Measurements from ENCODE around the gene CLEC4F. TPM values are rescaled to one million over a fixed set of nuclear protein-coding genes. Genes with fewer than 3 reads are reported as not detected.

Gene CLEC4F
- polyA plus RNA-seq, 1 donor (not counting 4 experiments of a cell fraction or from before 2014, with no cell fraction given): not detected

DNA sequence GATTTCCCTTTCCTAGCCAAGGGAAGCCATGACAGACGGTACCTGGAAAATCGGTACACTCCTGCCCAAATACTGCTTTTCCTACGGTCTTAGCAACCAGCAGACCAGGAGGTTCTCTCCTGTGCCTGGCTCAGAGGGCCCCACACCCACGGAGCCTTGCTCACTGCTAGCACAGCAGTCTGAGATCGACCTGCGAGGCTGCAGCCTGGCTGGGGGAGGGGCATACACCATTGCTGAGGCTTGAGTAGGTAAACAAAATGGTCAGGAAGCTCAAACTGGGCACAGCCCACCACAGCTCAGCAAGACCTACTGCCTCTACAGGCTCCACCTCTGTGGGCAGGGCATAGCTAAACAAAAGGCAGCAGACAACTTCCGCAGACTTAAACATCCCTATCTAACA, 22.0 kb upstream of the CLEC4F start:
- peaks cover 4% of the 10 kb centered on the region for H3K27me3 ChIP-seq (ENCODE audit: control insufficient read depth, extremely low read depth, insufficient read depth, low read length)
- dilution Hi-C loops (cut with MboI; ENCODE audit: extremely low pct_ligation_motif_present, low sequenced_read_pairs): no loop called here
- no peak for FAIRE-seq

DNA sequence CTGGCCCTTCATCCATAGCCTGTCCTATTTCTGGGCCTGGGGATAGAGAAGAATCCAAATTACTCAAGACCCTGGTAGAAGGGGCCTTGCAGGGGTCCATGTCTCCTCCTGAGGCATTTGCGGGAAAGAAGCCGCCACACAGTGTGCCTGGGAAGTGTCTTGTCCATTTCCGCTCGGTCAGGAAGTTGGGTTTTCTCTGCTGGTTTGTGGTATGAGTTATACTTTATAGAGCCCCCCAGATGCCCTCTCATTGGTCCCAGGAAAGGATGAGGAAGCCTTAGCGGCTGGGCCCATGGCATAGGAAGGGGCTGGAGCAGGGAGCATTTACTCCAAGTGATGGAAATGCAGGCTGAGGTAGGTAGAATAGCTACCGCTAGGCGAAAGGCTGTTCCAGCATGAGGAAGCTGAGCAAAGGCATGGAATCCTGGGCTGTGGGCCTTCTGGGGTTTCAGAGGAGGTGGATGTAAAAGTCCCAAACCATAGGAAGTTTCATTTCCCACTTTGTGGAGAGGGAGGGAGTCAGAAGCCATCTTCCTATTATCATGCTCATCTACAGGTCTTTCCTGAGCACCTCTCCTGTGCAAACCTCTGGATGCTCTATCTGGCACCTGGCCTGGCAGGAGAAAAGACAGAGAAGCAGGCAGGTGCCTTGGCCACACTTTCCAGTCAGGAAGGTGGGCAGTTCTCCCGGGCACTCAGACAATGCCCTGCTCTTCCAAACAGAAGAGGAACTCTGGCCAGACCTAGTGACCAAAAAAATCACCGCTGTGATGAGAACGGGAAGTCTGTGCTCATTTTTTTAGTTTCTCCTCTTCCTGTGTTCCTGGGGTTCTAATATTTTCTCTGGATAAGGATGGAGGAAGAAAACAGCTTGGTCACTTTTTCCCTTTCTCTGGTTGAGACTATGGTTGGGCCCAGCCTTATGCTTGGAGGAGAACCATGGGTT, 17.9 kb upstream of the CLEC4F start:
- TF ChIP-seq CTCF (optimal IDR thresholded peaks at IDR 0.05 in 1 of 3, IDR thresholded peaks at IDR 0.05 in 1 of 3, conservative IDR thresholded peaks at IDR 0.05 in 1 of 3; ENCODE audit: extremely low read depth in 1 of 3, insufficient read depth in 2 of 3, low read length in 3 of 3) (no peak), EZH2 (IDR thresholded peaks at IDR 0.05; ENCODE audit: low read length) (no peak)

More for the DNA sequence above, 22.0 kb upstream of the CLEC4F start:
- no peak for DNase-seq (ENCODE audit: low read depth, low spot score)
- Histone ChIP-seq H3K9me3 (ENCODE audit: control insufficient read depth, low read depth, low read length) (no peaks in the 10 kb centered on the region), H4K20me1 (ENCODE audit: control insufficient read depth, extremely low read depth, insufficient read depth, low read length) (no peaks in the 10 kb centered on the region), H3K27ac (ENCODE audit: control insufficient read depth, insufficient read depth, low read length) (no peak overlapping the region), H3K4me1 (ENCODE audit: control insufficient read depth, extremely low read depth, insufficient read depth, low read length) (no peaks in the 10 kb centered on the region), H3K9me1 (ENCODE audit: control insufficient read depth, extremely low read depth, insufficient read depth, low read length) (no peaks in the 10 kb centered on the region), H3K9ac (ENCODE audit: control insufficient read depth, extremely low read depth, insufficient read depth, low read length) (no peak overlapping the region), H3K4me2 (ENCODE audit: control insufficient read depth, extremely low read depth, insufficient read depth, low read depth, low read length) (no peak overlapping the region), H3K79me2 (ENCODE audit: control insufficient read depth, insufficient read depth, low read length) (no peaks in the 10 kb centered on the region), H2AFZ (ENCODE audit: control insufficient read depth, low read length) (no peak overlapping the region), H3K4me3 (ENCODE audit: control insufficient read depth in 2 of 3, extremely low read depth in 1 of 3, insufficient read depth in 2 of 3, low read depth in 1 of 3, low read length in 3 of 3) (no peak overlapping the region), H3K36me3 (ENCODE audit: control insufficient read depth in 2 of 2, extremely low read depth in 1 of 2, insufficient read depth in 2 of 2, low read length in 2 of 2) (no peaks in the 10 kb centered on the region)
- TF ChIP-seq EZH2 (IDR thresholded peaks at IDR 0.05; ENCODE audit: low read length) (no peak), CTCF (optimal IDR thresholded peaks at IDR 0.05 in 1 of 3, IDR thresholded peaks at IDR 0.05 in 1 of 3, conservative IDR thresholded peaks at IDR 0.05 in 1 of 3; ENCODE audit: extremely low read depth in 1 of 3, insufficient read depth in 2 of 3, low read length in 3 of 3) (no peak)

More for the DNA sequence above, 17.9 kb upstream of the CLEC4F start:
- FAIRE-seq: no peak
- no peaks in the 10 kb centered on the region for H3K9me3 ChIP-seq (ENCODE audit: control insufficient read depth, low read depth, low read length)
- no peaks in the 10 kb centered on the region for H3K4me1 ChIP-seq (ENCODE audit: control insufficient read depth, extremely low read depth, insufficient read depth, low read length)
- H3K9ac ChIP-seq (ENCODE audit: control insufficient read depth, extremely low read depth, insufficient read depth, low read length): no peak overlapping the region
- no peaks in the 10 kb centered on the region for H3K9me1 ChIP-seq (ENCODE audit: control insufficient read depth, extremely low read depth, insufficient read depth, low read length)
- H3K4me2 ChIP-seq (ENCODE audit: control insufficient read depth, extremely low read depth, insufficient read depth, low read depth, low read length): no peak overlapping the region
- no peaks in the 10 kb centered on the region for H4K20me1 ChIP-seq (ENCODE audit: control insufficient read depth, extremely low read depth, insufficient read depth, low read length)
- DNase-seq (ENCODE audit: low read depth, low spot score): no peak
- no peak overlapping the region for H3K4me3 ChIP-seq (ENCODE audit: control insufficient read depth in 2 of 3, extremely low read depth in 1 of 3, insufficient read depth in 2 of 3, low read depth in 1 of 3, low read length in 3 of 3)
- peaks cover 15% of the 10 kb centered on the region for H3K27me3 ChIP-seq (ENCODE audit: control insufficient read depth, extremely low read depth, insufficient read depth, low read length)
- dilution Hi-C loops (cut with MboI; ENCODE audit: extremely low pct_ligation_motif_present, low sequenced_read_pairs): no loop called here
- H3K27ac ChIP-seq (ENCODE audit: control insufficient read depth, insufficient read depth, low read length): no peak overlapping the region
- no peaks in the 10 kb centered on the region for H3K79me2 ChIP-seq (ENCODE audit: control insufficient read depth, insufficient read depth, low read length)
- no peaks in the 10 kb centered on the region for H3K36me3 ChIP-seq (ENCODE audit: control insufficient read depth in 2 of 2, extremely low read depth in 1 of 2, insufficient read depth in 2 of 2, low read length in 2 of 2)
- H2AFZ ChIP-seq (ENCODE audit: control insufficient read depth, low read length): no peak overlapping the region
